Measurements from ENCODE around the gene KLF12.

The KLF12 gene

GRCh38 chr13:74135326-74136083 lies 1.3 kb upstream of the KLF12 start:
- peak; percentile 17 to 42 for DNase-seq (ENCODE audit: low read depth in 1 of 2, low spot score in 1 of 2)

DNA sequence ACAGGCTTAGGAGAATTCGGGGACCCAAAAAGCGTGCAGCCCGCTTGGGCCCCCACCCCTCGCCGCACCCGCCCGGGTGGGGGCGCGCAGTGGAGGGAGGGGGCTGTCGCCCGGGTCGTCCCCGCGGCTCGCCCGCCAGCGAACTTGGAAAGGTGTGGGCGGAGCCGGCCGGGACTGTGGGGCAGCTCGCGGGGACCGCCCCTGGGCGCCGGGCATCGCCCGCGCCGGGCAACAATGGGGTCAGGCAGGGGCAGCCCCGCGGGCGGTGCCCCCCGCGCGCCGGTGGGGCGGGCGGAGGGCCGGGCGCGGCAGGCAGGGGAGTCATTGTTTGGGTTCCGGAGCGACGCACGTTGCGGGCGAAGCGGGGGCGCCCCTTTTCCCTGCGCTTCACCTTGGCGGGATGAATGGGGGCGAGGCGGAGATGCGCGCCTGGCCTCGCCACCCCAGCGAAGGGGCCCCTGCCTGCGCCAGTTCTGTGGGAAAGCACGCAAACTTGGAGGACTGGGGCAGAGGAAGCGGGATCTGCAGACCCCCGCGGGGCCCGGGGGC lies 647 bp upstream of the KLF12 start:
- DNase-seq (ENCODE audit: low read depth in 1 of 2, low spot score in 1 of 2): peak; percentile 33 to 48

GRCh38 chr13:74133657-74134201 lies 475 bp downstream of the KLF12 start:
- peak; percentile 67 to 72 for DNase-seq (ENCODE audit: low read depth in 1 of 2, low spot score in 1 of 2)

DNA sequence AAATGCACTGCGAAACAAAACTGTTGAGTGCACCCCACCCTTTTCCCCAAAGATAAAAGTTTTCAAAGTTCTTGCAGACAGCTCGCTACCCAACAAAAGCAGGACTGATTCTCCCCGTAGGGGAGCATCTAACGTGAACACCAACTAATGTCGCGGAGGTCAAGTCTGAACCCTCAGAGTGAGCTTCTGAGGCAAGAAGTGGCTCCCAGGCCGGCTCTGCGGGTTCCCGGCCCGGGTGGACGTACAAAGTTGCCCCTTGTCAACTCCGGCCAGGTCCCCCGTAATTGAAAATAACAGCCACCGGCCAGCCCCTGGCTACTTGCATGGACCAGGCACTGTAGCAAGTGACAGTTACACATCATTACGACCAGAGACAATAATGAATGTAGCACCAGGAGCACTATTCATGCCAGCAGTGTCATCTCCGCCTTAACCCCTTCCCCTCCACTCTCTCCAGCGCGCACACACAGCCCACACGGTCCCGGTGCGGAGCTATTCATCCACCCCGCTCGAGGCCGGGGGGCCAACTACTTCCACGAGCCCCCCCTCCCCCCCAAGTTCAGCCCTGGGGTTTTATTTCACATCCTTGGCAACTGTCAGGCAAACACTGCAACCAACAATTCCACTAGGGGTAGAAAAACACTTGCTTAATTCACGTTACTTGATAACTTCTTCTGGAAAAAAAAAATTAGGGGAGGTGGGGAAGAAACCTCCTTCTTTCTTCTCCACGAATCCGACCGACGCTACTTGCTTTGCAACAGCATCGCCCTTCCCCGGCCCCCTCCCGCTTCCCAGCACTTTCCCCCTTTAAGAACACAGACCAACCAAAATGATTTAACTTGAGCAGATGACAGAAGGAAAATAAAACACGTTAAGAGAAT lies 1.2 kb downstream of the KLF12 start:
- peak; percentile 16 to 20 for DNase-seq (ENCODE audit: low read depth in 1 of 2, low spot score in 1 of 2)

DNA sequence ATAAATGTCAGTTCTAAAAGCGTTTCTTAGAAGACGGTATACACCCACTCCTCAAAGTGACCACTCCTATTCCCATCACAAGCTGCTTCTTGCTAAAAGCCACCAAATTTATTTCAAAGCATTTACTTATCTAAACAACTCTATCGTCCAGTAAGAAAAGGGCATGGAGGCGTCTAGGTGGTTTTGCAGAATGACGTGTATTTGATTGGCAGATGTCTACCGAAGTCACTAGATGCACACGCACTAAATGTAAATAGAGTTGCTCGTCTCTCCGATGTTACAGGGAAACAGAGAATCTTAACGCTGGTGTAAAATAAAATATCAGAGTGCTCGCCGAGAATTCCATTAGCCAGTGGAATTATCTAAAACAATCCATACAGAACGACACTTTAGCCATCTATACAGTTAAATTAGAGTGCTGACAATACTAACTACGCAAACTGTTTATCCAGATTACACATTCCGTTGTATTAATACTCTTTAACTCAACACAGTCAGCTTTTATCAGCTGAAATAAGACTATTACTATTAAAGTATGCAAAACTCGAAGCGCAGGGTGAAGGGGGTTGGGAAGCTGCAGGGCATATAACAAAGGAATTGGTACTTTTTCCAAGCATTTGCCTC lies 1.9 kb downstream of the KLF12 start:
- DNase-seq (ENCODE audit: low read depth in 1 of 2, low spot score in 1 of 2): peak in 1 of 2 donors; percentile 17

- no peak for DNase-seq (ENCODE audit: low read depth in 1 of 2, low spot score in 1 of 2)
Measured at GRCh38 chr13:74131227-74131626, 3.0 kb downstream of the KLF12 start.

DNA sequence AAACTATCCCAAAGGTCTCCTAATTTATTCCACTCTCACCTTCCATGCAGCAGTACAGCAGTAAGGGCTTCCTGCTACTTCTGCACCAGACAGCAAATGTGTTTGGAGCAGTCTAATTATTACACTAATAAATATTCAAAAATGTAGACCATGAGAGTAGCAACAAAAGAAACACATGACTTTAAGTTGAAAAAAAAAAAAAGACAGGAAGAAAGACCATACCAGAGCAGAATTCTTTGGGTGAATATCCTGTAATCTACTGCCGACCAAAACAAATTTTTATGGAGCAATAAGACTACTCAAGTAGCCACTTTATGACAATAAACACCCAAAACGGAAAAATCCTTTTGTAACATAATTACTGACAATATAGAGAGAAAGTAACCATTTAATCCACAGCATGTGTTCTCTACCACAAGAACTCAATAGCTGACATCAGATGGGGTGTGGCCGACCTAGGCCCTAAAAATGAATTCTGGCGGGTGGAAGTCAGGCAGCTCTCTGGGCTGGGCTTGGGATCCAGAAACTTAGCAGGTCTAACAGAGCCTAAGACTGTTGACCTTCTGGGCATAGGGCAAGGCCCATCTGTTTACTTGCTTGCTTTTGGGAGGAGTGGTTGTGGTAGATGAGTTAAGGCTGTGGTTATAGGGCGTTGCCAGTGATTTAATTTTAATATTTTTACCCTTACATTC lies 4.6 kb downstream of the KLF12 start:
- DNase-seq (ENCODE audit: low read depth in 1 of 2, low spot score in 1 of 2): no peak

GRCh38 chr13:74128156-74128767 lies 5.9 kb downstream of the KLF12 start:
- no peak for DNase-seq (ENCODE audit: low read depth in 1 of 2, low spot score in 1 of 2)

DNA sequence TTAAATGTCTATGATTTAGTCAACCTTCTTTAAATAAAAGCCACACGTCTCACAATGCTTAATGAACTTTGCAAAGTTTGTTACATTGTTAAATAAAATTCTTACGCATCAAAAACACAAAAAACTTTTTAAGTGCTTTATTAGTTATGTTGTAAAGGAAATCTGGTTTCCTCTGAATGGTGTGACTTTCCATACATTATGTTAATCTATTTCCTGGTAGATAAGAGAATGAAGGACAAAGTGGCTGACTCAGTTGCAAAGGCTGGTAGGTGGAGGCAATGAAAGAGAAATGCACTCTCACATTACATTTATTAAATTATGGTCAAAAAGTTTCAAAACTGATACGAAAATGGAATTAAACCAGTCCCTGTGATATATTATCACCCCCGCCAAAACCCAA lies 15.9 kb downstream of the KLF12 start:
- DNase-seq (ENCODE audit: low read depth in 1 of 2, low spot score in 1 of 2): no peak

GRCh38 chr13:74117207-74117705 lies 16.9 kb downstream of the KLF12 start:
- DNase-seq (ENCODE audit: low read depth in 1 of 2, low spot score in 1 of 2): no peak

DNA sequence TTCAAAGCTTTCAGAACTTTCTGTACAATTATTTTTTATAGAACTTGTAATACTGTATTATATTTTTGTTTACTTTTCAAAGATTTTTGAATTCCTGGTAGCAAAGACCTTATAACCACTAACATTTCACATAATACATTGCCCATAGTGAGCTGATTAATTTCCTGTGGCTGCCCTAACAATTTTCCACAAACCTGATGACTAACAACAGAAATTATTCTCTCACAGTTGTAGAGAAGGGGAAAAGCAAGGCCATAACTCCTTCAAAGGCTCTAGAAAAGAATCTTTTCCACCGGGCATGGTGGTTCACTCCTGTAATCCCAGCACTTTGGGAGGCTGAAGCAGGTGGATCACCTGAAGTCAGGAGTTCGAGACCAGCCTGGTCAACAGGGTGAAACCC lies 19.1 kb downstream of the KLF12 start:
- DNase-seq (ENCODE audit: low read depth in 1 of 2, low spot score in 1 of 2): no peak

- DNase-seq (ENCODE audit: low read depth in 1 of 2, low spot score in 1 of 2): no peak
Measured at GRCh38 chr13:74114641-74115040, 19.6 kb downstream of the KLF12 start.

DNA sequence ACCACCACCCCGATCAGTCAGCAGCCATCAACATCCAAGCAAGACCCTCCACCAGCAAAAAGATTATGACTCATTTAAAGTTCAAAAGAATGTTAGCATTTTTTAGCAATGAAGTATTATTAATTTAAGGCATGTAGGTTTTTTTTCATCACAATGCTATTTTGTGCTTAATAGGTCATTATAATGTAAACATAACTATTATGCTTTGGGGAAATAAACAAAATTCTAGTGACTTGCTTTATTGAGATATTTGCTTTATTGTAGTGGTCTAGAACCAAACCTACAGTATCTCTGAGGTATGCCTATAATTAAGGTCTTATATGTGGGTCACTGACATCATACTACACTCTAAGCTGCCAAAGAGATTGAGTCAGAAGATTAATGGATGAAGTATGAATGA lies 20.0 kb downstream of the KLF12 start:
- no peak for DNase-seq (ENCODE audit: low read depth in 1 of 2, low spot score in 1 of 2)

- DNase-seq (ENCODE audit: low read depth in 1 of 2, low spot score in 1 of 2): no peak
Measured at GRCh38 chr13:74111901-74112824, 22.0 kb downstream of the KLF12 start.

- no peak for DNase-seq (ENCODE audit: low read depth in 1 of 2, low spot score in 1 of 2)
Measured at GRCh38 chr13:74111399-74111798, 22.8 kb downstream of the KLF12 start.

- no peak for DNase-seq (ENCODE audit: low read depth in 1 of 2, low spot score in 1 of 2)
Measured at GRCh38 chr13:74110053-74110452, 24.2 kb downstream of the KLF12 start.

- no peak for DNase-seq (ENCODE audit: low read depth in 1 of 2, low spot score in 1 of 2)
Measured at GRCh38 chr13:74107598-74107997, 26.6 kb downstream of the KLF12 start.

GRCh38 chr13:74105871-74106270 lies 28.3 kb downstream of the KLF12 start:
- no peak for DNase-seq (ENCODE audit: low read depth in 1 of 2, low spot score in 1 of 2)

DNA sequence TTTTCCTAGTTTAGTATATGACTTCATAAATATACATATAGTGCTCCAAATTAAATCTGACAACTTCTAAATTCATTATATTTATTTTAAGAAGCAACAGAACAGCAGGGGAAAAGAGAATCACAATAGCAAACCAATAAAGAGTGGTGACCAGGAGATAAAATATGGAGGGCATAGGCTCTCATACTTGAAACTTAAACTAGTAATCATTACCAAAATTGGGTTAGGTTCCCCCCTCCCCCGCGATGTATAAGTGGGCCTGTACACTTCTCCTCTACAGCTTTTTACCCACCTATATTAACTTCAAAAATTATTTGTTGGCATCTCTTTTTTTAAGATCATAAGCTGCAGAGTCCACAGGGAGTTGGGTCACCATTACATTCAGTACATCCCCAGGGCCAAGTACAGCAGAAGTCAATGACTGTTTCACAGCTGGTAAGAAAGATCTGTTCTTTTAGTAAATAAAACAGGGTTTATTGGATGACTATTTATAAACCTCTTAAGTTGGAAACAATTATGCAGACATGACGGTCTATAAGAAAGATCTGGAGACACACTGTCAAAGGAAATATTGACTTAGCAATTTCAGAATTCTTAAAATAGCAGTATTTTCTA lies 29.4 kb downstream of the KLF12 start:
- no peak for DNase-seq (ENCODE audit: low read depth in 1 of 2, low spot score in 1 of 2)

Data from activated T-helper 1 cell treated with anti-CD3 and anti-CD28 coated beads, Interleukin-2, amount 50 U/mL, for 16 hours (primary cell).